ENCODE results near the gene MAFG. TPM values are rescaled to one million over a fixed set of nuclear protein-coding genes. Genes with fewer than 3 reads are reported as not detected.

MAFG gene
- total RNA-seq, 1 experiment from 2014 or later: 31.4 TPM

DNA sequence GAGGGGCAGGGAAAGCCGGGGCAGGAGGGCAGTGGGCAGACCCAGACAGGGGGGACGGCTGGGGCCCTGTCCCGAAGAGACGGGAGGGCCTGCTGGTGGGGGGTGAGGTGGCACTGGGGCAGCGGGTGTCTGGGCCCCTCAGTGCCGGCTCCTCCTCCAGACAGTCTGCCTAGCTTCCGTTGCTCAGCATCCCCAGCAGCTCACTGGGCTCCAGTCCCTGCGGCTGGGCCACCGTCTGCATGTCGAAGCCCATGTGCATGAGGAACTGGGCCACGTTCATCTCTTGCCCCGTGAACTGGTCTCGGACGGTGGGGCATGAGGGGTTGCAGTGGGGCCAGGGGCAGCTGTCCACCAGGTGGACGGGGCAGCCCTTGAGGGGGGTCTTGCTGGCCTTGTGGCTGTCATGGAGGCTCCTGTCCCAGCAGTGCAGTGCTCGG lies 25.3 kb upstream of the MAFG start:
- Histone ChIP-seq H4K20me1 (ENCODE audit: control insufficient read depth, insufficient read depth, insufficient read length) (no peaks in the 10 kb centered on the region), H3K23ac (ENCODE audit: insufficient read length, low read depth, low read length) (no peak overlapping the region), H3K27me3 (ENCODE audit: insufficient read depth, low read length) (peaks cover 1% of the 10 kb centered on the region; the same call in 1 of the 2 replicates), H2AFZ (ENCODE audit: low read length) (no peak overlapping the region), H2BK15ac (ENCODE audit: low read depth, low read length) (no peak overlapping the region), H3K18ac (ENCODE audit: insufficient read length, low read depth, low read length) (no peak overlapping the region), H3K23me2 (ENCODE audit: insufficient read length, low read depth, low read length, poor library complexity, severe bottlenecking) (no peaks in the 10 kb centered on the region), H4K91ac (ENCODE audit: insufficient read length, low read depth, low read length) (no peak overlapping the region), H4K5ac (ENCODE audit: insufficient read length, low read depth, low read length) (no peak overlapping the region), H3T11ph (ENCODE audit: low read length) (no peak overlapping the region), H3K27ac (ENCODE audit: insufficient read length, low read depth, low read length) (no peak overlapping the region), H3K14ac (ENCODE audit: insufficient read depth, low read length) (no peak overlapping the region; the same call in 1 of the 2 replicates), H3K4me2 (ENCODE audit: insufficient read depth, insufficient read length, low read length) (no peak overlapping the region), H2BK20ac (ENCODE audit: low read depth, low read length, poor library complexity, severe bottlenecking) (no peak overlapping the region), H2AK5ac (ENCODE audit: insufficient read length, low read length) (no peak overlapping the region), H3K9ac (ENCODE audit: extremely low read depth, insufficient read length, low read length) (no peak overlapping the region), H3K79me1 (ENCODE audit: insufficient read depth, low read depth, low read length, poor library complexity, severe bottlenecking) (no peaks in the 10 kb centered on the region), H3K79me2 (ENCODE audit: insufficient read depth, low read length) (no peaks in the 10 kb centered on the region), H3K56ac (ENCODE audit: insufficient read length, low read depth, low read length) (no peak overlapping the region), H2BK12ac (ENCODE audit: insufficient read length, low read depth, low read length) (no peak overlapping the region), H4K8ac (replicated peaks; ENCODE audit: insufficient read length, low read depth, low read length) (no peak overlapping the region), H2BK5ac (ENCODE audit: insufficient read length, low read length) (no peak overlapping the region), H3K9me3 (ENCODE audit: control insufficient read depth, low read depth, low read length) (no peaks in the 10 kb centered on the region), H3K4me1 (ENCODE audit: insufficient read depth, low read length) (no peaks in the 10 kb centered on the region), H2BK120ac (ENCODE audit: low read depth, low read length, poor library complexity, severe bottlenecking) (no peak overlapping the region), H3K4ac (ENCODE audit: low read depth, low read length) (no peak overlapping the region)
- Mint-ChIP-seq H3K4me3 (no peak overlapping the region), H3K4me1 (peaks cover 0 to 8% of the 10 kb centered on the region in 2 experiments; a peak in 1 of 4 replicates), H3K9me3 (no peaks in the 10 kb centered on the region), H3K27me3 (ENCODE audit: low read depth) (peaks cover 54% of the 10 kb centered on the region), H3K27ac (no peak overlapping the region; a peak in 1 of 7 replicates), H3K36me3 (ENCODE audit: insufficient read depth in 1 of 3, low read depth in 3 of 3) (no peaks in the 10 kb centered on the region)
- DNase-seq: no peak
- WGBS (ENCODE audit: extremely low coverage, insufficient read length, low lambda C conversion rate): no CpG with 5 or more reads among the region's 16 CpGs
- TF ChIP-seq, protein P1, sequence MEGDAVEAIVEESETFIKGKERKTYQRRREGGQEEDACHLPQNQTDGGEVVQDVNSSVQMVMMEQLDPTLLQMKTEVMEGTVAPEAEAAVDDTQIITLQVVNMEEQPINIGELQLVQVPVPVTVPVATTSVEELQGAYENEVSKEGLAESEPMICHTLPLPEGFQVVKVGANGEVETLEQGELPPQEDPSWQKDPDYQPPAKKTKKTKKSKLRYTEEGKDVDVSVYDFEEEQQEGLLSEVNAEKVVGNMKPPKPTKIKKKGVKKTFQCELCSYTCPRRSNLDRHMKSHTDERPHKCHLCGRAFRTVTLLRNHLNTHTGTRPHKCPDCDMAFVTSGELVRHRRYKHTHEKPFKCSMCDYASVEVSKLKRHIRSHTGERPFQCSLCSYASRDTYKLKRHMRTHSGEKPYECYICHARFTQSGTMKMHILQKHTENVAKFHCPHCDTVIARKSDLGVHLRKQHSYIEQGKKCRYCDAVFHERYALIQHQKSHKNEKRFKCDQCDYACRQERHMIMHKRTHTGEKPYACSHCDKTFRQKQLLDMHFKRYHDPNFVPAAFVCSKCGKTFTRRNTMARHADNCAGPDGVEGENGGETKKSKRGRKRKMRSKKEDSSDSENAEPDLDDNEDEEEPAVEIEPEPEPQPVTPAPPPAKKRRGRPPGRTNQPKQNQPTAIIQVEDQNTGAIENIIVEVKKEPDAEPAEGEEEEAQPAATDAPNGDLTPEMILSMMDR (conservative IDR thresholded peaks at IDR 0.05): no peak

Measured in H9 (cell line).